Caco-2 (cell line): ENCODE measurements around the gene TRIM6. TPM values are rescaled to one million over a fixed set of nuclear protein-coding genes. Genes with fewer than 3 reads are reported as not detected.
"Not testable (repeated sequence)": the region's sequence is repeated elsewhere in the genome, so short reads cannot be mapped to it uniquely, and the experiment has no call there.

ENCODE experiments used
- BruUV-seq: library from RNA; stranded (reverse); fragments of 400-500 nt; replicated peaks from 2 replicates; lab custom pipeline; 2021; lab: Mats Ljungman, UMichigan
- CTCF ChIA-PET: fragments of 300-600 bp; sonication (Branson Sonifier 250); formaldehyde crosslinking; loops from one replicate; lab custom pipeline; 2022; ENCODE audit warnings: antibody characterized with exemption; lab: Charles Lee
- POLR2A ChIA-PET: fragments of 300-600 bp; sonication (Branson Sonifier 250); formaldehyde crosslinking; loops from one replicate; lab custom pipeline; 2022; ENCODE audit warnings: antibody characterized with exemption; lab: Charles Lee
- DNase-seq, 2 experiments: peaks; one replicate each; pipeline versions ENCODE4 v3.0.0 to v3.0.0-alpha.2; 2020 to 2022
- H3K27me3 ChIP-seq: replicated peaks from 2 replicates; pipeline ENCODE4 v1.6.0; 2011; ENCODE audit warnings: low read length; ENCODE audit not compliant: control insufficient read depth, insufficient read depth
- H3K36me3 ChIP-seq: 2 replicates; pipeline ENCODE4 v1.5.1; 2011; ENCODE audit warnings: low read length; ENCODE audit not compliant: control insufficient read depth, insufficient read depth
- H3K4me1 ChIP-seq: fragments of 250-450 bp; sonication (Bioruptor Pico); 2 replicates; pipeline ENCODE4 v1.5.1; 2020; ENCODE audit warnings: mild to moderate bottlenecking
- H3K4me3 ChIP-seq: 2 replicates; pipeline ENCODE4 v1.5.1; 2011; ENCODE audit warnings: low read depth, mild to moderate bottlenecking, control low read depth, low read length
- H3K9me3 ChIP-seq: fragments of 250-450 bp; sonication (Bioruptor Pico); 2 replicates; pipeline ENCODE4 v1.5.1; 2020; ENCODE audit warnings: mild to moderate bottlenecking, moderate library complexity
- H3K27ac Mint-ChIP-seq: one replicate; pipeline ENCODE4 v1.8.0; 2022; ENCODE audit warnings: mixed read lengths; ENCODE audit not compliant: unreplicated experiment
- H3K27me3 Mint-ChIP-seq: one replicate; pipeline ENCODE4 v1.8.0; 2022; ENCODE audit warnings: mixed read lengths; ENCODE audit not compliant: insufficient read depth, unreplicated experiment
- H3K36me3 Mint-ChIP-seq: one replicate; pipeline ENCODE4 v1.8.0; 2022; ENCODE audit warnings: mild to moderate bottlenecking, mixed read lengths; ENCODE audit not compliant: insufficient read depth, unreplicated experiment
- H3K4me1 Mint-ChIP-seq: one replicate; pipeline ENCODE4 v1.8.0; 2022; ENCODE audit warnings: low read depth, mixed read lengths; ENCODE audit not compliant: unreplicated experiment
- H3K4me3 Mint-ChIP-seq: one replicate; pipeline ENCODE4 v1.8.0; 2022; ENCODE audit warnings: mild to moderate bottlenecking, moderate library complexity, mixed read lengths; ENCODE audit not compliant: unreplicated experiment
- H3K9me3 Mint-ChIP-seq: one replicate; pipeline ENCODE4 v1.8.0; 2022; ENCODE audit warnings: mixed read lengths; ENCODE audit not compliant: unreplicated experiment
- intact Hi-C: fragments of 100-400 bp; cut with micrococcal nuclease; formaldehyde crosslinking; loops from one replicate; pipeline ENCODE4 v1.10.0; 2022; ENCODE audit not compliant: unreplicated experiment
- total RNA-seq: library from RNA; stranded (reverse); gene quantifications from 2 replicates; pipeline ENCODE4 v1.2.3, GENCODE V29; 2022
- TF ChIP-seq, protein P1 (sequence below), 2 experiments: fragments of 200-600 bp in 1 of 2; IDR thresholded peaks; 1 replicate in 1 of 2; 2 replicates in 1 of 2; pipeline versions ENCODE4 v1.5.1 to v1.8.0; 2011 to 2022; ENCODE audit warnings: antibody characterized with exemption in 1 of 2, control low read depth in 1 of 2, inconsistent platforms in 1 of 2, low read depth in 1 of 2, low read length in 1 of 2, mild to moderate bottlenecking in 1 of 2, moderate library complexity in 1 of 2; ENCODE audit not compliant: insufficient read depth in 1 of 2, severe bottlenecking in 1 of 2, unreplicated experiment in 1 of 2

Gene TRIM6
- total RNA-seq, 1 experiment from 2014 or later = 0.43 TPM

DNA sequence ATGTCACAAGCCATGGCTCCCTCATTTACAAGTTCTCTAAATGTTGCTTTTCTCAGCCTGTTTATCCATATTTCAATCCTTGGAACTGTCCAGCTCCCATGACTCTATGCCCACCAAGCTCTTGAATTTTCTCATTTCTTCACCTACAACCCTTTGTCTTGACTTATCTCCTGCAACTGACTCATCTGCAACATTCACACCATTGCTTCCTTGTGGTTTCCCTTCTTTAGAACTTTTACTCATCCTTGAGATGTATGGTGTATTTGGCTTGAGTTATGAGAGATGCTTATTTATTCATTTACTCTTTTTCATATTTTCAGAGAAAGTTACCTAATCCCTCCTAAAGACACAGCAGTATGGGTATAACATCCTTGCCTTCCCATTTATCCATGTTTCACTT, 47.1 kb downstream of the TRIM6 start:
- Mint-ChIP-seq H3K27ac (no peak overlapping the region), H3K4me3 (no peak overlapping the region), H3K9me3 (no peaks in the 10 kb centered on the region), H3K27me3 (no peaks in the 10 kb centered on the region), H3K4me1 (no peaks in the 10 kb centered on the region), H3K36me3 (peaks cover 5% of the 10 kb centered on the region)
- Histone ChIP-seq H3K4me3 (no peak overlapping the region), H3K27me3 (no peaks in the 10 kb centered on the region), H3K4me1 (no peaks in the 10 kb centered on the region), H3K36me3 (no peaks in the 10 kb centered on the region), H3K9me3 (no peaks in the 10 kb centered on the region)
- intact Hi-C loops = no loop called here
- ChIA-PET POLR2A (no interaction called here), CTCF (no interaction called here)
- DNase-seq = no peak
- TF ChIP-seq, protein P1, sequence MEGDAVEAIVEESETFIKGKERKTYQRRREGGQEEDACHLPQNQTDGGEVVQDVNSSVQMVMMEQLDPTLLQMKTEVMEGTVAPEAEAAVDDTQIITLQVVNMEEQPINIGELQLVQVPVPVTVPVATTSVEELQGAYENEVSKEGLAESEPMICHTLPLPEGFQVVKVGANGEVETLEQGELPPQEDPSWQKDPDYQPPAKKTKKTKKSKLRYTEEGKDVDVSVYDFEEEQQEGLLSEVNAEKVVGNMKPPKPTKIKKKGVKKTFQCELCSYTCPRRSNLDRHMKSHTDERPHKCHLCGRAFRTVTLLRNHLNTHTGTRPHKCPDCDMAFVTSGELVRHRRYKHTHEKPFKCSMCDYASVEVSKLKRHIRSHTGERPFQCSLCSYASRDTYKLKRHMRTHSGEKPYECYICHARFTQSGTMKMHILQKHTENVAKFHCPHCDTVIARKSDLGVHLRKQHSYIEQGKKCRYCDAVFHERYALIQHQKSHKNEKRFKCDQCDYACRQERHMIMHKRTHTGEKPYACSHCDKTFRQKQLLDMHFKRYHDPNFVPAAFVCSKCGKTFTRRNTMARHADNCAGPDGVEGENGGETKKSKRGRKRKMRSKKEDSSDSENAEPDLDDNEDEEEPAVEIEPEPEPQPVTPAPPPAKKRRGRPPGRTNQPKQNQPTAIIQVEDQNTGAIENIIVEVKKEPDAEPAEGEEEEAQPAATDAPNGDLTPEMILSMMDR (IDR thresholded peaks at IDR 0.05; ENCODE audit: insufficient read depth in 1 of 2, low read depth in 1 of 2, low read length in 1 of 2, severe bottlenecking in 1 of 2, unreplicated experiment in 1 of 2) = no peak
- no TSS peak for BruUV-seq

DNA sequence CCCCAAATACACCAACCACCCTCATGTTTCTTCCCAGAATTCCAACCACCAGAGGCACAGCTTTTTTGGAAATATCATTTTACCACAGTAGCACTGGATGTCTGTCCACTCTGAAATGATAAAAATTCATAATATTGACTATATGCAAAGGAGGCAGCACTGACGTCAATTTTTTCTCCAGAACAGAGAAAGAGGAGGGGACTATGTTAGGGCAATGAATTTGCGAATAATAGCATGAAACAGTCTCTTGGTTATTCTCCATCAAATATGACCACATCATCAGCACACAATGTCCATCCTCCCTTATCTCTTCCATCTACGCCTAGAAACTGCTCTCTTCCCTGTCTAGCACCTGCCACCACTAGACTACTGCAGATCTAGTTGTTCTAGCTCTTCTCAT, 49.7 kb downstream of the TRIM6 start:
- POLR2A ChIA-PET = no interaction called here
- H3K9me3 Mint-ChIP-seq = no peaks in the 10 kb centered on the region
- no peaks in the 10 kb centered on the region for H3K27me3 ChIP-seq

DNA sequence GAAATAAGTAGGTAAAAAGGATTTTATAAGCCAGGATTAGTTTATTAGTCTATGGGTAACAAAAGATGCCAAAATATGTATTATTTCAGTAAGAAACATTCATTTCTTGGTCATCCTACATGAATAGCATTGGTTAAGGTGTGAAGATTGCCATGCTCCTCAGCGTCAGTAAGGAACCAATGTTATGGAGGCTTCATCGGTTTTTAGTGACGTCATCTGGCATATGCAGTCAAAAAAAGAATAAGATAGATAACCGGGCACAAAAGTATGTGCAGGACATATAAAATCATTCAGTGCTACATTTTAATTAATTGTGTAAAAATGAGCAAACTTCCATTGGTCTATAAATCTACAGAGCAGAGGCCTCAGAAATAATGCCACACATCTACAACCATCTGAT, 59.0 kb downstream of the TRIM6 start:
- Histone ChIP-seq H3K4me3 (no peak overlapping the region), H3K27me3 (no peaks in the 10 kb centered on the region), H3K4me1 (no peaks in the 10 kb centered on the region), H3K9me3 (peaks cover 5% of the 10 kb centered on the region; the same call in 1 of the 2 replicates), H3K36me3 (no peaks in the 10 kb centered on the region)
- Mint-ChIP-seq H3K9me3 (peaks cover 8% of the 10 kb centered on the region), H3K27me3 (no peaks in the 10 kb centered on the region), H3K36me3 (no peaks in the 10 kb centered on the region), H3K4me1 (no peaks in the 10 kb centered on the region), H3K27ac (no peak overlapping the region), H3K4me3 (no peak overlapping the region)
- CTCF ChIA-PET = interaction anchor here (0.7 kb wide), 1 partner anchor 36 kb away, joined by 3 read pairs; no protein-coding TSS in a partner anchor
- BruUV-seq = no TSS peak
- DNase-seq = no peak
- POLR2A ChIA-PET = no interaction called here
- intact Hi-C loops = no loop called here
- TF ChIP-seq, protein P1 (IDR thresholded peaks at IDR 0.05; ENCODE audit: insufficient read depth in 1 of 2, low read depth in 1 of 2, low read length in 1 of 2, severe bottlenecking in 1 of 2, unreplicated experiment in 1 of 2) = no peak

More for the DNA sequence above, 49.7 kb downstream of the TRIM6 start:
- BruUV-seq = no TSS peak
- CTCF ChIA-PET = interaction anchor here (0.5 kb wide), 1 partner anchor 18 kb away, joined by 4 read pairs; no protein-coding TSS in a partner anchor
- Mint-ChIP-seq H3K27me3 (no peaks in the 10 kb centered on the region), H3K4me3 (no peak overlapping the region), H3K36me3 (peaks cover under 1% of the 10 kb centered on the region), H3K27ac (no peak overlapping the region), H3K4me1 (no peaks in the 10 kb centered on the region)
- TF ChIP-seq, protein P1 (IDR thresholded peaks at IDR 0.05; ENCODE audit: insufficient read depth in 1 of 2, low read depth in 1 of 2, low read length in 1 of 2, severe bottlenecking in 1 of 2, unreplicated experiment in 1 of 2) = no peak
- Histone ChIP-seq H3K9me3 (no peaks in the 10 kb centered on the region), H3K36me3 (no peaks in the 10 kb centered on the region), H3K4me1 (no peaks in the 10 kb centered on the region), H3K4me3 (no peak overlapping the region)
- DNase-seq = no peak
- intact Hi-C loops = no loop called here

DNA sequence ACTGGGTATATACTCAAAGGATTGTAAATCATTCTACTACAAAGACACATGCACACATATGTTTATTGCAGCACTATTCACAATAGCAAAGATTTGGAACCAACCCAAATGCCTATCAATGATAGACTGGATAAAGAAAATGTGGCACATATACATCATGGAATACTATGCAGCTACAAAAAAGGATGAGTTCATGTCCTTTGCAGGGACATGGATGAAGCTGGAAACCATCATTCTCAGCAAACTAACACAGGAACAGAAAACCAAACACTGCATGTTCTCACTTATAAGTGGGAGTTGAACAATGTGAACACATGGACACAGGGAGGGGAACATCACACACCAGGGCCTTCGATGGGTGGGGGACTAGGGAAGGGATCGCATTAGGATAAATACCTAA, 60.5 kb downstream of the TRIM6 start:
- H3K36me3 Mint-ChIP-seq, H3K27me3 Mint-ChIP-seq, CTCF ChIA-PET, H3K4me1 ChIP-seq, POLR2A ChIA-PET, H3K36me3 ChIP-seq, intact Hi-C loops, H3K4me3 Mint-ChIP-seq, H3K27me3 ChIP-seq, DNase-seq, H3K4me3 ChIP-seq, H3K9me3 ChIP-seq, BruUV-seq, H3K27ac Mint-ChIP-seq, H3K9me3 Mint-ChIP-seq, H3K4me1 Mint-ChIP-seq: not testable (repeated sequence)
